ENCODE data around the gene PLOD2.
A peak's percentile ranks its signal among the peaks of the same experiment; 100 is the strongest.

DNA sequence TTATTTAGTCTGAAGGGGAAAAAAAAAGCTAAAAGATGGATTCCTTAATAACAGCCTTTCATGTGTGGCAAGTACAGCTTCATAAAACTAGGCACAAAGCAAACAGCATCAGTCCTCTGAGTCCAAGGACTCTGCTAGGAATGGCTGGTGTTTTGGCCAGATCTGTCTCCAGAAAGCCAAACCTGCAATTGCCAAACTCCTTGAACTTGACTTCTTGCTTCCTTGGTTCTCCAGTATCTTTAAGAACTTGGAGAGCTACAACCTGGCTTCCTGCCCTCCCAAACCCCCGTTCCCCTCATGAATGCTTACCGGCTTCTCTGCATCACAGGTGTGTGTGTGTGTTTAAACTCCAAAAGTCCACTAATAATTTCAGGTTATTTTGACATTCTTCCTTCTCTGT is 1.6 kb upstream of the PLOD2 start:
- TF ChIP-seq, protein P1, sequence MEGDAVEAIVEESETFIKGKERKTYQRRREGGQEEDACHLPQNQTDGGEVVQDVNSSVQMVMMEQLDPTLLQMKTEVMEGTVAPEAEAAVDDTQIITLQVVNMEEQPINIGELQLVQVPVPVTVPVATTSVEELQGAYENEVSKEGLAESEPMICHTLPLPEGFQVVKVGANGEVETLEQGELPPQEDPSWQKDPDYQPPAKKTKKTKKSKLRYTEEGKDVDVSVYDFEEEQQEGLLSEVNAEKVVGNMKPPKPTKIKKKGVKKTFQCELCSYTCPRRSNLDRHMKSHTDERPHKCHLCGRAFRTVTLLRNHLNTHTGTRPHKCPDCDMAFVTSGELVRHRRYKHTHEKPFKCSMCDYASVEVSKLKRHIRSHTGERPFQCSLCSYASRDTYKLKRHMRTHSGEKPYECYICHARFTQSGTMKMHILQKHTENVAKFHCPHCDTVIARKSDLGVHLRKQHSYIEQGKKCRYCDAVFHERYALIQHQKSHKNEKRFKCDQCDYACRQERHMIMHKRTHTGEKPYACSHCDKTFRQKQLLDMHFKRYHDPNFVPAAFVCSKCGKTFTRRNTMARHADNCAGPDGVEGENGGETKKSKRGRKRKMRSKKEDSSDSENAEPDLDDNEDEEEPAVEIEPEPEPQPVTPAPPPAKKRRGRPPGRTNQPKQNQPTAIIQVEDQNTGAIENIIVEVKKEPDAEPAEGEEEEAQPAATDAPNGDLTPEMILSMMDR (IDR thresholded peaks at IDR 0.05): no peak
- TF ChIP-seq POLR2AphosphoS5 (IDR thresholded peaks at IDR 0.05; ENCODE audit: low read depth, low read length) (0 out of 2 replicates have a peak, but pooled peaks have one; percentile 18), TCF7L2 (IDR thresholded peaks at IDR 0.05; ENCODE audit: low read depth, low read length) (no peak)
- TF ChIP-seq, protein P2, sequence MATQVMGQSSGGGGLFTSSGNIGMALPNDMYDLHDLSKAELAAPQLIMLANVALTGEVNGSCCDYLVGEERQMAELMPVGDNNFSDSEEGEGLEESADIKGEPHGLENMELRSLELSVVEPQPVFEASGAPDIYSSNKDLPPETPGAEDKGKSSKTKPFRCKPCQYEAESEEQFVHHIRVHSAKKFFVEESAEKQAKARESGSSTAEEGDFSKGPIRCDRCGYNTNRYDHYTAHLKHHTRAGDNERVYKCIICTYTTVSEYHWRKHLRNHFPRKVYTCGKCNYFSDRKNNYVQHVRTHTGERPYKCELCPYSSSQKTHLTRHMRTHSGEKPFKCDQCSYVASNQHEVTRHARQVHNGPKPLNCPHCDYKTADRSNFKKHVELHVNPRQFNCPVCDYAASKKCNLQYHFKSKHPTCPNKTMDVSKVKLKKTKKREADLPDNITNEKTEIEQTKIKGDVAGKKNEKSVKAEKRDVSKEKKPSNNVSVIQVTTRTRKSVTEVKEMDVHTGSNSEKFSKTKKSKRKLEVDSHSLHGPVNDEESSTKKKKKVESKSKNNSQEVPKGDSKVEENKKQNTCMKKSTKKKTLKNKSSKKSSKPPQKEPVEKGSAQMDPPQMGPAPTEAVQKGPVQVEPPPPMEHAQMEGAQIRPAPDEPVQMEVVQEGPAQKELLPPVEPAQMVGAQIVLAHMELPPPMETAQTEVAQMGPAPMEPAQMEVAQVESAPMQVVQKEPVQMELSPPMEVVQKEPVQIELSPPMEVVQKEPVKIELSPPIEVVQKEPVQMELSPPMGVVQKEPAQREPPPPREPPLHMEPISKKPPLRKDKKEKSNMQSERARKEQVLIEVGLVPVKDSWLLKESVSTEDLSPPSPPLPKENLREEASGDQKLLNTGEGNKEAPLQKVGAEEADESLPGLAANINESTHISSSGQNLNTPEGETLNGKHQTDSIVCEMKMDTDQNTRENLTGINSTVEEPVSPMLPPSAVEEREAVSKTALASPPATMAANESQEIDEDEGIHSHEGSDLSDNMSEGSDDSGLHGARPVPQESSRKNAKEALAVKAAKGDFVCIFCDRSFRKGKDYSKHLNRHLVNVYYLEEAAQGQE (IDR thresholded peaks at IDR 0.05; ENCODE audit: insufficient read depth in 1 of 2, low read depth in 2 of 2, low read length in 1 of 2): no peak

Measured in Panc1 (cell line).